ENCODE results near the gene CXCL9. TPM values are rescaled to one million over a fixed set of nuclear protein-coding genes. Genes with fewer than 3 reads are reported as not detected.

The CXCL9 gene
- total and polyA plus RNA-seq, 7 donors = 0.03 to 0.51 (median 0.14) TPM

- Histone ChIP-seq H3K9me3 (no peaks in the 10 kb centered on the region), H3K27ac (peak overlapping the region; percentile 56), H3K27me3 (ENCODE audit: insufficient read depth in 3 of 3, low read length in 2 of 3) (no peaks in the 10 kb centered on the region), H3K4me1 (no peaks in the 10 kb centered on the region), H3K4me3 (peak overlapping the region; percentile 22), H3K36me3 (ENCODE audit: insufficient read depth in 1 of 2, low read depth in 1 of 2) (no peaks in the 10 kb centered on the region)
- ATAC-seq (peak in 3 of 4 donors; percentile 31 to 42 (median 40)), DNase-seq (no peak)
- intact Hi-C loops (cut with DNase I) = no loop called here
- 39 to 43% (median 42%) methylated on average over 13 of the region's 13 CpGs for WGBS, 3 donors
- no peak for TF ChIP-seq CTCF (IDR thresholded peaks at IDR 0.05)
Observed at GRCh38 chr4:76011700-76012387, 4.5 kb upstream of the CXCL9 start.

GRCh38 chr4:76011018-76011670 is 3.8 kb upstream of the CXCL9 start:
- no peaks in the 10 kb centered on the region for H3K36me3 ChIP-seq (ENCODE audit: insufficient read depth in 1 of 2, low read depth in 1 of 2)
- no peaks in the 10 kb centered on the region for H3K9me3 ChIP-seq
- ATAC-seq = no peak
- H3K4me1 ChIP-seq = no peaks in the 10 kb centered on the region
- no peaks in the 10 kb centered on the region for H3K27me3 ChIP-seq (ENCODE audit: insufficient read depth in 3 of 3, low read length in 2 of 3)
- TF ChIP-seq CTCF (IDR thresholded peaks at IDR 0.05) = no peak
- 95 to 97% (median 97%) methylated on average over 31 of the region's 31 CpGs for WGBS, 3 donors
- no peak for DNase-seq
- peak overlapping the region; percentile 56 for H3K27ac ChIP-seq
- H3K4me3 ChIP-seq = no peak overlapping the region
- intact Hi-C loops (cut with DNase I) = no loop called here

GRCh38 chr4:76010576-76010975 is 3.3 kb upstream of the CXCL9 start:
- no peak for ATAC-seq
- Histone ChIP-seq H3K27ac (no peak overlapping the region), H3K4me3 (no peak overlapping the region), H3K4me1 (no peaks in the 10 kb centered on the region), H3K9me3 (no peaks in the 10 kb centered on the region), H3K36me3 (ENCODE audit: insufficient read depth in 1 of 2, low read depth in 1 of 2) (no peaks in the 10 kb centered on the region), H3K27me3 (ENCODE audit: insufficient read depth in 3 of 3, low read length in 2 of 3) (no peaks in the 10 kb centered on the region)
- 96 to 98% (median 98%) methylated on average over 13 of the region's 13 CpGs for WGBS, 3 donors
- intact Hi-C loops (cut with DNase I) = no loop called here
- no peak for TF ChIP-seq CTCF (IDR thresholded peaks at IDR 0.05)
- DNase-seq = no peak

- no peaks in the 10 kb centered on the region for H3K36me3 ChIP-seq (ENCODE audit: insufficient read depth in 1 of 2, low read depth in 1 of 2)
- 73 to 86% (median 84%) methylated on average over 5 of the region's 5 CpGs for WGBS, 3 donors
- H3K9me3 ChIP-seq = no peaks in the 10 kb centered on the region
- H3K27ac ChIP-seq = no peak overlapping the region
- peaks cover 0 to under 1% (median 0%) of the 10 kb centered on the region in 3 donors for H3K27me3 ChIP-seq (ENCODE audit: insufficient read depth in 3 of 3, low read length in 2 of 3)
- intact Hi-C loops (cut with DNase I) = no loop called here
- TF ChIP-seq CTCF (IDR thresholded peaks at IDR 0.05) = no peak
- H3K4me3 ChIP-seq = no peak overlapping the region
- no peaks in the 10 kb centered on the region for H3K4me1 ChIP-seq
- ATAC-seq (no peak), DNase-seq (no peak)
Observed at GRCh38 chr4:76009311-76009710, 2.0 kb upstream of the CXCL9 start.

Measured in psoas muscle (tissue), 8 donors.